LNCaP clone FGC (cell line): ENCODE results near the gene PHF10.

Source experiments
- DNase-seq: peaks from one replicate; pipeline ENCODE4 v3.0.0-alpha.2; 2011; ENCODE audit warnings: low read depth
- H3K4me3 ChIP-seq: 2 replicates; pipeline ENCODE4 v1.5.1; 2011; ENCODE audit warnings: mild to moderate bottlenecking, low read depth, low read length, control low read depth
- CTCF ChIP-seq: IDR thresholded peaks from 2 replicates; pipeline ENCODE4 v1.5.1; 2012; ENCODE audit warnings: mild to moderate bottlenecking; ENCODE audit not compliant: control insufficient read depth, insufficient read depth; ENCODE audit errors: extremely low read depth

Gene PHF10

GRCh38 chr6:169668203-169668847 is 56.0 kb downstream of the PHF10 start:
- H3K4me3 ChIP-seq = no peak overlapping the region
- DNase-seq = no peak
- TF ChIP-seq CTCF = no peak

GRCh38 chr6:169667716-169668115 is 56.6 kb downstream of the PHF10 start:
- no peak for DNase-seq
- H3K4me3 ChIP-seq = no peak overlapping the region
- no peak for TF ChIP-seq CTCF

GRCh38 chr6:169666441-169666840 is 57.9 kb downstream of the PHF10 start:
- no peak for TF ChIP-seq CTCF
- no peak for DNase-seq
- H3K4me3 ChIP-seq = no peak overlapping the region

GRCh38 chr6:169665289-169665688 is 59.0 kb downstream of the PHF10 start:
- no peak for TF ChIP-seq CTCF
- no peak overlapping the region for H3K4me3 ChIP-seq
- no peak for DNase-seq

- DNase-seq = no peak
- no peak for TF ChIP-seq CTCF
- no peak overlapping the region for H3K4me3 ChIP-seq
Measured at GRCh38 chr6:169664227-169664626, 60.1 kb downstream of the PHF10 start.

GRCh38 chr6:169663468-169663867 is 60.8 kb downstream of the PHF10 start:
- no peak for TF ChIP-seq CTCF
- no peak for DNase-seq
- H3K4me3 ChIP-seq = no peak overlapping the region

GRCh38 chr6:169661391-169661756 is 62.9 kb downstream of the PHF10 start:
- no peak overlapping the region for H3K4me3 ChIP-seq
- TF ChIP-seq CTCF = no peak
- no peak for DNase-seq
